Tracheal epithelial cell (primary cell): ENCODE measurements around the gene KLK12. TPM values are rescaled to one million over a fixed set of nuclear protein-coding genes. Genes with fewer than 3 reads are reported as not detected.

ENCODE experiments used
- total RNA-seq: library from RNA; depleted of rRNA; stranded (reverse); fragments of >200 nt; gene quantifications from 2 replicates; pipeline ENCODE4 v1.2.1, GENCODE V29; 2014

Gene KLK12, protein sequence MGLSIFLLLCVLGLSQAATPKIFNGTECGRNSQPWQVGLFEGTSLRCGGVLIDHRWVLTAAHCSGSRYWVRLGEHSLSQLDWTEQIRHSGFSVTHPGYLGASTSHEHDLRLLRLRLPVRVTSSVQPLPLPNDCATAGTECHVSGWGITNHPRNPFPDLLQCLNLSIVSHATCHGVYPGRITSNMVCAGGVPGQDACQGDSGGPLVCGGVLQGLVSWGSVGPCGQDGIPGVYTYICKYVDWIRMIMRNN
- 0.96 TPM in 1 of 2 replicates, not detected in the other for total RNA-seq

DNA sequence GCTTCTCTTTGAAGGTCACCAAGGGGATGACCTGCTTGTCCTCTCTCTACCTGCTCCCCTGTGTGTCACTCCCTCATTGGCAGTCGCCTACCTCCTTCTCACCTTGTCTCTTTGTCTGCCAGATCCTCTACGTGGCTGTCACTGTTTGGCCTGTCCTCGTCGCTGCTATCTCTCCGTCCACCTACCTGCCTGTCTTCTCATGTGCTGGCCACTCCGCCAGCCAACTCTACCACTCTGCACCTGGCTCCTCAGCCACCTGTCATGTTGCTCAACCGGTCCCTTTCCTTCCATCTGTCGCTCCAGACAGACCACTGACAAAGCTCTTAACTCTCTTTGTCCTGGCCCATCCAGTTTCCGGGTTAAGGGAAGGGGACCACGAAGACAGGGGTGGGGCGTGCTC, at the start of gene KLK12:
TSS of gene KLK12 (minus strand) at position 299 of the 400 bp plus-strand sequence. CDS start 381 bp downstream, outside the sequence.

DNA sequence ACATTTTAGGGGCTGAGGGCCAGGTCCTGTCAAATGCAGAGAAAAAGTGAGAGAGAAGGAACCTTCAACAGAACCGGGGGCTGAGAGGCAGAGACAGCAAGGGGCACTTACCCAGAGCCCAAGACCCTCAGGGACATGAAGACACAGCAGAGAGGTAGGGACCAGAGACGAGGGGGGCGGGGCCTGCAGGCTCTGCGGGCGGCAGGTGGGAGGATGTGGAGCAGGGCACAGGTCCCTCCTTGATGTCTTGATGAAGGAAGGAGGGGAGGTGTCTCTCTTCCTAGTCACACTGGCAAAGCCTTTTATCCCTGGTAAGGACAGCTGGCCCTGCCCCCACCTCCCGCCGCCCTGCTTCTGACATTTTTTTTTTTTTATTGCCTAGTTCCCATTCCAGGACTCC, 47.8 kb upstream of the KLK12 start, which contains the start of gene KLK14:
TSS of gene KLK14 (minus strand) at position 277 of the 400 bp plus-strand sequence. CDS start at position 4, 273 bp downstream.

DNA sequence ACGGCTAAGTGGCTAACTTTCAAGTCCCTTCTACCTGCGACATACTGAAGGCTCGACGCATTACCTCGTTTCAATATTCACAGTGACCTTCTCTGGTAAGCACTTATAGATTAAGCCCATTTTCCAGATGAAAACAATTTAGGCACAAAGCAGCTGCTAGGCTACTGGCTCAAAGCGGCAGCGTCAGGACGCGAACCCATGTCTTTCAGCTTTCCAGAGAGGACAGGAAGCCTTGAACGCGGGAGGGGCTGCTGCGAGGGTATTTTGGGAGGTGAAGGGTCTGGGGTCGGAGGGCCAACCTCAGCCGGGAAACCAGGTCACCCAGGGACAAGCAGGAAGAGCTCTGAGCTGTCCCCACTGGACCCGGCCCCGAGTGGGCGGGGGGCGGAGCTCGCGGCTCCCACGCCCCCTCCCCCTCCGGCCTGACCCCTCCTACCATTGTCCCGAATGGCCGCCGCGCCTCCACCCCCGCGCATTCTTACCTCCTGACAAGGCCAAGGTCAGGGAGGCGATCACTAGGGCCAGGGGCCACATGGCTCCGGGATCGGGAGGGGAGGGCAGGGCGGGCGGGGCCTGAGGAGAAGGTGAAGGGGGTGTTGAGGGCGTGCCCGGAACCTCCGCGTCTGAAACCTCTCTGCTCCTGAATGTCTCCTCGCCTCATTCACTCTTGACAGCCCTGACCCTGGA, 29.9 kb upstream of the KLK12 start, which contains the start of gene KLK13:
TSS of gene KLK13 (minus strand) at position 559 of the 687 bp plus-strand sequence. CDS start at position 534, 25 bp downstream.

DNA sequence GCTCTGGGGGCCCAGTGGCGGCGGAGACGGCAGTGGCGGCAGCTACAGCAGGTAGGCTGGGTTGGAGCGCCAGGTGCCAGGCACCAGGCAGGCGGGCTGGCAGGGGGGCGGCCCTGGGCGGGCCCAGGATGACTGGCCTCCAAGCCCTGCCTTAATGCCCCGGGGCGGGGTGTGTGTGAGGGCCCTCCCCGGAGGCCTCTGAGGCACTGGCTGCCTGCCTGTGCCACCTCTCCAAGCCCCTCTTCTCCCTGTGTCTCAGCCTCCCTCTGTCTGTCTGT, 8.3 kb downstream of the KLK12 start, which contains the start of gene KLK11:
TSS of gene KLK11 (minus strand) at position 63 of the 278 bp plus-strand sequence. CDS start 985 bp downstream, outside the sequence.

DNA sequence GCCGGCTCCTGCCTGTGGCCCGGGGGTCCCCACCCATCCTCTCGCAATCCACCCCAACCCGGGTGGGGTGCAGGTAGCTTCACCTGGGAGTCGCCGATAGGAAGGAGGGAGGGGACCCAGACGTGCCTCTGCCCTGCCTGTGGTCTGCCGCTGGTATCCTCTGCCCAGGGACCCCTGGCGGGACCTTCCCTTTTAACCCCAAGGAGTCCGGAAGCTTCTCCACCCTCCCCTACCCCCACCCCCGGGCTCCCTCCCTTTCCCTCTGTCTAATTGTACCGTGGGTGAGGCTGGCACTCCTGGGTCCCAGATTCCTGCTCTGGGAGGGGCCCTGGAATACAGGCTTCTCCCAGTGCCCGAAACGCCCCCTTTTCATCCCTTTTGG, 15.3 kb downstream of the KLK12 start, which contains the start of gene KLK10:
TSS of gene KLK10 (minus strand) at position 166 of the 382 bp plus-strand sequence. CDS start 579 bp downstream, outside the sequence.

DNA sequence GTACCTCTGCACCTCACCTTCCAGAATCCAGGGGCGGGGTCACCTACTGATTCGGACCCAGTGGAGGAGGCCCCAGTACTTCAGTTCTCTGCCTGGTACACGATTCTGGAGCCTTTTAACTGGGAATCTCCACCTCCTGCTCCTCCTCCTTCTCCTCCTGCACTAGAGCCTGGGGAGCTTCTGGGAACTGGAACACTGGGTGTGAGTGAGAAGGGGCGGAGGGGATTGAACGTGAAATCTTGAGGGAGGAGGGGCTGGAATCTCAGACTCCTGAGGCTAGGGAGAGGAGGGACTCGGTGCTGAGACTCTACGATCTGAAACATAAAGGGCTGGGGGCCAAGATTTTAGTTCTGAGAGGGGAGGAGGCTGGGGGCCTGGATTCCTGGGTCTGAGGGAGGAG, 33.3 kb downstream of the KLK12 start, which contains the start of gene KLK8:
TSS of gene KLK8 (minus strand) at position 90 of the 400 bp plus-strand sequence. CDS start 437 bp downstream, outside the sequence.

DNA sequence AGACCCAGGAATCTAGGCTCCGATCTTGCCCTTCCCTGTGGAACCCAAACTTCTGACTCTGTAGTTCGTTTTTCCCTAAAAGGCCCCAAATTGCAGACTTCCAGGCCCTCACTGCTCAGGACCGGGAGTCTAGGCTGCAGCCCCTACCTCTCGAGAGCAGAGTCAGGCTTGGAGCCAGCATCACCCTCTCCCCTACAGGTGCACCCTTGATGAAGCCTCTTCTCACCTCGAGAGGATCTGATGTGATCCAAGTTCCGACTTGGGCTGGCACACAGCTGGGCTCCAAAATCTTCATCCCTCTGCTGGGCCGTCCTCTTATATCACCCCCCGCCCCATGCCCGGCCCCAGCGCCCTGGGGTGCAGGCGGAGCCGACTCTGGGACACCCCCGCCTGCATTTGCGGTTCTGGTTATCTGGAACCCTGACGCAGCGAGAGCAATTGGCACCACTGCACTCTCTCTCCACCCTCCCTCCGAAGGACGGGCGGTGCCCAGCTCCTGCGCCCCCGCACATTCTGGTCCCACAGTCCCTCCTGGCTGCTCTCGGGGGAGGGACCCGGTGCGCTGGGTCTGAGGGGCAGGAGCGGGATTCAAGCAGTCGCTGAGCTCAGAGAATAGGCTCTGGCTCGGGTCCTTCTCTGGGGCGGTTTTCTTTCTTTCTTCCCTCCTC, 51.0 kb downstream of the KLK12 start, which contains the start of gene KLK7:
TSS of gene KLK7 (minus strand) at position 293 of the 668 bp plus-strand sequence. CDS start 1,518 bp downstream, outside the sequence.

Other genes with a start within 250 kb of the KLK12 start
- not detected in 2 replicates for gene ACP4, start 244.6 kb downstream of the KLK12 start, total RNA-seq
- 0.24 TPM in 1 of 2 replicates, not detected in the other for gene KLK1, start 211.2 kb downstream of the KLK12 start, total RNA-seq
- not detected in 2 replicates for gene KLK15, start 201.4 kb downstream of the KLK12 start, total RNA-seq
- under 0.01 and 0.43 TPM in 2 replicates for gene KLK3, start 180.1 kb downstream of the KLK12 start, total RNA-seq
- not detected in 2 replicates for gene KLK2, start 161.6 kb downstream of the KLK12 start, total RNA-seq
- gene KLK4, start 123.6 kb downstream of the KLK12 start, total RNA-seq: not detected in 2 replicates
- gene KLK5, start 82.0 kb downstream of the KLK12 start, total RNA-seq: 1.7 and 23.6 TPM in 2 replicates
- gene KLK6, start 65.4 kb downstream of the KLK12 start, total RNA-seq: 0.85 and 3.1 TPM in 2 replicates
- gene KLK7, start 51.1 kb downstream of the KLK12 start, total RNA-seq: 3.2 and 13.0 TPM in 2 replicates
- gene KLK8, start 33.4 kb downstream of the KLK12 start, total RNA-seq: 8.3 and 13.0 TPM in 2 replicates
- 7.7 and 14.5 TPM in 2 replicates for gene KLK10, start 15.3 kb downstream of the KLK12 start, total RNA-seq
- 1.1 and 3.9 TPM in 2 replicates for gene KLK11, start 8.4 kb downstream of the KLK12 start, total RNA-seq
- not detected in 2 replicates for gene KLK13, start 30.1 kb upstream of the KLK12 start, total RNA-seq
- not detected in 2 replicates for gene KLK14, start 47.9 kb upstream of the KLK12 start, total RNA-seq
- 17.1 and 20.7 TPM in 2 replicates for gene CTU1, start 73.4 kb upstream of the KLK12 start, total RNA-seq
- gene SIGLEC9, start 89.9 kb upstream of the KLK12 start, total RNA-seq: not detected in 2 replicates
- not detected in 2 replicates for gene SIGLEC7, start 107.3 kb upstream of the KLK12 start, total RNA-seq
- not detected in 2 replicates for gene CD33, start 190.1 kb upstream of the KLK12 start, total RNA-seq
- gene SIGLECL1, start 216.1 kb upstream of the KLK12 start, total RNA-seq: not detected in 2 replicates